ENCODE measurements around the gene HCAR3.
"Not testable (repeated sequence)": the region's sequence is repeated elsewhere in the genome, so short reads cannot be mapped to it uniquely, and the experiment has no call there.

GRCh38 chr12:122715211-122715610 lies 1.4 kb downstream of the HCAR3 start:
- not testable (repeated sequence) for TF ChIP-seq BHLHE40 (IDR thresholded peaks at IDR 0.05; ENCODE audit: borderline replicate concordance); FOXA1 (IDR thresholded peaks at IDR 0.05); ARNT (IDR thresholded peaks at IDR 0.05); FOXK2 (IDR thresholded peaks at IDR 0.05); FOXM1 (IDR thresholded peaks at IDR 0.05; ENCODE audit: borderline replicate concordance); SUZ12 (IDR thresholded peaks at IDR 0.05); SP1 (IDR thresholded peaks at IDR 0.05); PKNOX1 (IDR thresholded peaks at IDR 0.05); TARDBP (IDR thresholded peaks at IDR 0.05)
